Keratinocyte (primary cell): ENCODE data around the gene TEX36. TPM values are rescaled to one million over a fixed set of nuclear protein-coding genes. Genes with fewer than 3 reads are reported as not detected.

Experiments
- DNase-seq: peaks from one replicate; pipeline ENCODE4 v3.0.0-alpha.2; 2011; ENCODE audit warnings: low read depth, missing footprints, low spot score
- FAIRE-seq: peaks from 2 replicates; lab custom pipeline; 2011; peaks lifted over from hg19 to GRCh38; lab: Jason Lieb, UNC
- H2AFZ ChIP-seq: 2 replicates; pipeline ENCODE4 v1.6.0; 2012; ENCODE audit warnings: low read length, control low read depth, inconsistent platforms; ENCODE audit not compliant: control insufficient read depth
- H3K27ac ChIP-seq: 2 replicates; pipeline ENCODE4 v1.5.1; 2011; ENCODE audit warnings: low read length; ENCODE audit not compliant: control insufficient read depth, insufficient read depth
- H3K27me3 ChIP-seq: 3 replicates; pipeline ENCODE4 v1.6.0; 2011; ENCODE audit warnings: low read length; ENCODE audit not compliant: control insufficient read depth, insufficient read depth; ENCODE audit errors: extremely low read depth
- H3K36me3 ChIP-seq, 2 experiments: 2 replicates in 1 of 2; 3 replicates in 1 of 2; pipeline ENCODE4 v1.5.1; 2011; ENCODE audit warnings: low read length in 2 of 2, mild to moderate bottlenecking in 1 of 2; ENCODE audit not compliant: control insufficient read depth in 2 of 2, insufficient read depth in 2 of 2; ENCODE audit errors: extremely low read depth in 1 of 2
- H3K4me1 ChIP-seq: 3 replicates; pipeline ENCODE4 v1.5.1; 2011; ENCODE audit warnings: low read length; ENCODE audit not compliant: control insufficient read depth, insufficient read depth; ENCODE audit errors: extremely low read depth
- H3K4me2 ChIP-seq: 3 replicates; pipeline ENCODE4 v1.6.0; 2011; ENCODE audit warnings: low read depth, low read length; ENCODE audit not compliant: control insufficient read depth, insufficient read depth; ENCODE audit errors: extremely low read depth
- H3K4me3 ChIP-seq, 3 experiments: fragments of 200-600 bp in 1 of 3; sonication (generic) in 1 of 3; 2 replicates in 2 of 3; 3 replicates in 1 of 3; pipeline ENCODE4 v1.5.1; 2011 to 2016; ENCODE audit warnings: low read length in 3 of 3, mild to moderate bottlenecking in 3 of 3, control low read depth in 2 of 3, inconsistent platforms in 1 of 3, low read depth in 1 of 3, mixed read lengths in 1 of 3, mixed run types in 1 of 3, moderate library complexity in 1 of 3; ENCODE audit not compliant: control insufficient read depth in 2 of 3, insufficient read depth in 2 of 3; ENCODE audit errors: extremely low read depth in 1 of 3
- H3K79me2 ChIP-seq: 2 replicates; pipeline ENCODE4 v1.6.0; 2012; ENCODE audit warnings: low read length; ENCODE audit not compliant: control insufficient read depth, insufficient read depth
- H3K9ac ChIP-seq: 3 replicates; pipeline ENCODE4 v1.6.0; 2011; ENCODE audit warnings: low read length; ENCODE audit not compliant: control insufficient read depth, insufficient read depth; ENCODE audit errors: extremely low read depth
- H3K9me1 ChIP-seq: 3 replicates; pipeline ENCODE4 v1.6.0; 2011; ENCODE audit warnings: low read length; ENCODE audit not compliant: control insufficient read depth, insufficient read depth; ENCODE audit errors: extremely low read depth
- H3K9me3 ChIP-seq: 2 replicates; pipeline ENCODE4 v1.5.1; 2012; ENCODE audit warnings: low read depth, low read length; ENCODE audit not compliant: control insufficient read depth
- H4K20me1 ChIP-seq: 3 replicates; pipeline ENCODE4 v1.6.0; 2011; ENCODE audit warnings: low read length; ENCODE audit not compliant: control insufficient read depth, insufficient read depth; ENCODE audit errors: extremely low read depth
- CTCF ChIP-seq, 3 experiments: IDR thresholded peaks in 1 of 3; conservative IDR thresholded peaks in 1 of 3; optimal IDR thresholded peaks in 1 of 3; 2 replicates in 2 of 3; 3 replicates in 1 of 3; pipeline versions ENCODE3 to v1.5.1; 2011; ENCODE audit warnings: low read length in 3 of 3, mild to moderate bottlenecking in 3 of 3, moderate library complexity in 2 of 3, control low read depth in 1 of 3, inconsistent platforms in 1 of 3; ENCODE audit not compliant: insufficient read depth in 2 of 3; ENCODE audit errors: extremely low read depth in 1 of 3
- EZH2 ChIP-seq: IDR thresholded peaks from one replicate; pipeline ENCODE4 v1.6.1; 2012; ENCODE audit warnings: inconsistent platforms, mild to moderate bottlenecking, low read length, moderate library complexity
- dilution Hi-C: fragments of 300-500 bp; cut with MboI; formaldehyde crosslinking; loops from one replicate; pipeline ENCODE4 v1.7.0; 2020; ENCODE audit warnings: low sequenced_read_pairs; ENCODE audit not compliant: extremely low pct_ligation_motif_present
- polyA plus RNA-seq, 5 experiments: library from polyadenylated mRNA; depleted of rRNA in 3 of 5; stranded (reverse) in 3 of 5; stranded (forward) in 1 of 5; unstranded in 1 of 5; fragments of >200 nt; gene quantifications; 1 replicate in 1 of 5; 2 replicates in 3 of 5; 3 replicates in 1 of 5; pipeline versions ENCODE4 v1.2.1 to v1.2.3, GENCODE V29; 2011 to 2012; ENCODE audit warnings: missing spikeins in 2 of 5, low read depth in 1 of 5, low replicate concordance in 1 of 5

Gene TEX36
- polyA plus RNA-seq, 1 donor (not counting 4 experiments of a cell fraction or from before 2014, with no cell fraction given), result not detected

DNA sequence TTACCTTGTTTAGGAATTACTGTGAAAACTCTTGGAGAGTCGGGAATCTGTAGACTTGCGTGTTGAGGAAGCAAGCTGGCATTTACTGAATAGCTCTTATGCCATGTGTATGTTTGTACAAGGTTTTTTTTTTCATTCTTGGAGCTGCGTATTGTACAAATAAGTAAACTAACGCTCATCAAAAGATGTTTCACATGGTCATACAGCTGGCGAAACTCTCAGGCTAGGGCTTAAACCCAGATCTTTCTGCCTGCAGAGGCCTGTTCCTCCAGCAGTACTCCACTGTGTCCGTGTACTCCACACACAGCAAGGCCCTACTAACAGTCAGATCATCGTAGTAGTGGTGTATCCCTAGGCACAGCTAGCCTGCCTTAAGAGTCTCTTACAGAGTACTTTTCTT lies 44.0 kb upstream of the TEX36 start:
- TF ChIP-seq EZH2 (no peak), CTCF (optimal IDR thresholded peaks at IDR 0.05 in 1 of 3, IDR thresholded peaks at IDR 0.05 in 1 of 3, conservative IDR thresholded peaks at IDR 0.05 in 1 of 3; ENCODE audit: extremely low read depth in 1 of 3, insufficient read depth in 2 of 3, low read length in 3 of 3) (no peak)
- DNase-seq, result no peak
- no peaks in the 10 kb centered on the region for H3K4me1 ChIP-seq
- no peaks in the 10 kb centered on the region for H3K9me3 ChIP-seq
- FAIRE-seq, result no peak
- H3K27me3 ChIP-seq, result no peaks in the 10 kb centered on the region
- H3K27ac ChIP-seq, result no peak overlapping the region
- dilution Hi-C loops, result no loop called here
- no peaks in the 10 kb centered on the region for H4K20me1 ChIP-seq
- H3K4me3 ChIP-seq, result no peak overlapping the region
- H3K9me1 ChIP-seq, result no peaks in the 10 kb centered on the region
- peaks cover 25 to 29% of the 10 kb centered on the region in 2 experiments for H3K36me3 ChIP-seq
- peaks cover 5% of the 10 kb centered on the region for H3K79me2 ChIP-seq
- no peak overlapping the region for H3K4me2 ChIP-seq
- no peak overlapping the region for H3K9ac ChIP-seq
- H2AFZ ChIP-seq, result no peak overlapping the region

- TF ChIP-seq CTCF (optimal IDR thresholded peaks at IDR 0.05 in 1 of 3, IDR thresholded peaks at IDR 0.05 in 1 of 3, conservative IDR thresholded peaks at IDR 0.05 in 1 of 3; ENCODE audit: extremely low read depth in 1 of 3, insufficient read depth in 2 of 3, low read length in 3 of 3), result no peak
- no peak for TF ChIP-seq EZH2
- Histone ChIP-seq H3K36me3 (peaks cover 15 to 22% of the 10 kb centered on the region in 2 experiments), H3K9me3 (no peaks in the 10 kb centered on the region), H3K27ac (no peak overlapping the region), H3K9me1 (no peaks in the 10 kb centered on the region), H3K4me1 (peaks cover 14% of the 10 kb centered on the region), H4K20me1 (no peaks in the 10 kb centered on the region), H3K4me3 (no peak overlapping the region), H2AFZ (no peak overlapping the region), H3K9ac (no peak overlapping the region), H3K4me2 (no peak overlapping the region), H3K79me2 (peaks cover 28% of the 10 kb centered on the region), H3K27me3 (no peaks in the 10 kb centered on the region)
- no peak for DNase-seq
- FAIRE-seq, result no peak
- dilution Hi-C loops, result no loop called here
These were observed 39.8 kb upstream of the TEX36 start for GRCh38 chr10:125722811-125723210.
